WTC11 (cell line): Measurements from ENCODE around the gene TRPM2.

ENCODE experiments used
- CTCF ChIP-seq: fragments of 200-600 bp; IDR thresholded peaks from 2 replicates; pipeline ENCODE4 v1.8.0; 2022; ENCODE audit warnings: antibody characterized with exemption
- FOXK1 ChIP-seq: sonication (generic); formaldehyde crosslinking; IDR thresholded peaks from 2 replicates; pipeline ENCODE4 v1.8.0; 2022; ENCODE audit warnings: mild to moderate bottlenecking, moderate library complexity, missing genetic modification reagents
- NR3C1 ChIP-seq: sonication (generic); formaldehyde crosslinking; conservative IDR thresholded peaks from 2 replicates; pipeline ENCODE4 v1.8.1; 2023; ENCODE audit warnings: low read depth, mild to moderate bottlenecking, missing genetic modification reagents
- TEAD4 ChIP-seq: sonication (generic); formaldehyde crosslinking; IDR thresholded peaks from 2 replicates; pipeline ENCODE4 v1.8.0; 2022; ENCODE audit warnings: mild to moderate bottlenecking, missing genetic modification reagents
- ZBTB43 ChIP-seq: sonication (generic); formaldehyde crosslinking; IDR thresholded peaks from 2 replicates; pipeline ENCODE4 v1.8.1; 2023; ENCODE audit warnings: mild to moderate bottlenecking, missing genetic modification reagents
- ZNF416 ChIP-seq: fragments of 250-450 bp; sonication (Bioruptor Pico); IDR thresholded peaks from 2 replicates; pipeline ENCODE4 v1.9.0; 2021; ENCODE audit warnings: mild to moderate bottlenecking, inconsistent platforms

GRCh38 chr21:44330698-44331097 is 22.7 kb upstream of the TRPM2 start:
- TF ChIP-seq CTCF (no peak), TEAD4 (CRISPR knock-in tag) (no peak), ZBTB43 (CRISPR knock-in tag) (no peak), FOXK1 (CRISPR knock-in tag) (no peak), ZNF416 (CRISPR knock-in tag) (no peak), NR3C1 (CRISPR knock-in tag) (no peak)
